HL-60 (cell line): ENCODE data around the gene PCIF1.

Experiments
- DNase-seq, 2 experiments: peaks; one replicate each; pipeline ENCODE4 v3.0.0-alpha.2; 2010 to 2020; ENCODE audit warnings: low read depth in 1 of 2, low spot score in 1 of 2
- H3K27ac ChIP-seq: fragments of 250-450 bp; sonication (Bioruptor Pico); replicated peaks from 2 replicates; pipeline ENCODE4 v1.5.1; 2020; ENCODE audit warnings: mild to moderate bottlenecking, moderate library complexity
- H3K27me3 ChIP-seq: fragments of 250-450 bp; sonication (Bioruptor Pico); 2 replicates; pipeline ENCODE4 v1.5.1; 2021; ENCODE audit warnings: mild to moderate bottlenecking, moderate library complexity; ENCODE audit not compliant: insufficient read depth, poor library complexity, severe bottlenecking
- H3K4me3 ChIP-seq: replicated peaks from 2 replicates; pipeline ENCODE4 v1.5.1; 2011; ENCODE audit warnings: mild to moderate bottlenecking, control low read depth, low read length; ENCODE audit not compliant: insufficient read depth
- GABPA ChIP-seq: IDR thresholded peaks from 2 replicates; pipeline ENCODE4 v1.6.1; 2012; ENCODE audit warnings: low read depth
- POLR2AphosphoS5 ChIP-seq: IDR thresholded peaks from 2 replicates; pipeline ENCODE4 v1.6.1; 2012; ENCODE audit warnings: low read depth
- SPI1 ChIP-seq: IDR thresholded peaks from 2 replicates; pipeline ENCODE4 v1.6.1; 2012; ENCODE audit warnings: low read depth, mild to moderate bottlenecking, borderline replicate concordance
- TF ChIP-seq, protein P1 (sequence below): IDR thresholded peaks from one replicate; pipeline ENCODE4 v1.5.1; 2011; ENCODE audit warnings: low read length, control low read depth, inconsistent platforms; ENCODE audit not compliant: insufficient read depth
- TF ChIP-seq, protein P2 (sequence below): IDR thresholded peaks from 2 replicates; pipeline ENCODE4 v1.6.1; 2012; ENCODE audit warnings: low read depth; ENCODE audit not compliant: insufficient replicate concordance

Gene PCIF1

DNA sequence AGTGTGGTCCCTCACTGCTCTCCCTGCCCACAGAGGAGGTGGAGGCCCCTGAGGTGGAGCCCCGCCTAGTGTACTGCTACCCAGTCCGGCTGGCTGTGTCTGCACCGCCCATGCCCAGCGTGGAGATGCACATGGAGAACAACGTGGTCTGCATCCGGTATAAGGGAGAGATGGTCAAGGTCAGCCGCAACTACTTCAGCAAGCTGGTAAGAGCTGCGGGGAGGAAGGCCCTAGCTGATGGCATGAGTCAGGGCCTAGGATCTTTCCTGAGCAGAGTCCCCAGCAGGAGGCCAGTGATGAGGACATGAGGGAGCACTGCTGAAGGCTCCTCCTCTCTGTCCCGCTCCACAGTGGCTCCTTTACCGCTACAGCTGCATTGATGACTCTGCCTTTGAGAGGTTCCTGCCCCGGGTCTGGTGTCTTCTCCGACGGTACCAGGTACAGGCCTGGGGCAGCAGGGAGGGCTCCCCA lies 11.2 kb downstream of the PCIF1 start:
- TF ChIP-seq, protein P1, sequence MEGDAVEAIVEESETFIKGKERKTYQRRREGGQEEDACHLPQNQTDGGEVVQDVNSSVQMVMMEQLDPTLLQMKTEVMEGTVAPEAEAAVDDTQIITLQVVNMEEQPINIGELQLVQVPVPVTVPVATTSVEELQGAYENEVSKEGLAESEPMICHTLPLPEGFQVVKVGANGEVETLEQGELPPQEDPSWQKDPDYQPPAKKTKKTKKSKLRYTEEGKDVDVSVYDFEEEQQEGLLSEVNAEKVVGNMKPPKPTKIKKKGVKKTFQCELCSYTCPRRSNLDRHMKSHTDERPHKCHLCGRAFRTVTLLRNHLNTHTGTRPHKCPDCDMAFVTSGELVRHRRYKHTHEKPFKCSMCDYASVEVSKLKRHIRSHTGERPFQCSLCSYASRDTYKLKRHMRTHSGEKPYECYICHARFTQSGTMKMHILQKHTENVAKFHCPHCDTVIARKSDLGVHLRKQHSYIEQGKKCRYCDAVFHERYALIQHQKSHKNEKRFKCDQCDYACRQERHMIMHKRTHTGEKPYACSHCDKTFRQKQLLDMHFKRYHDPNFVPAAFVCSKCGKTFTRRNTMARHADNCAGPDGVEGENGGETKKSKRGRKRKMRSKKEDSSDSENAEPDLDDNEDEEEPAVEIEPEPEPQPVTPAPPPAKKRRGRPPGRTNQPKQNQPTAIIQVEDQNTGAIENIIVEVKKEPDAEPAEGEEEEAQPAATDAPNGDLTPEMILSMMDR = no peak
- TF ChIP-seq, protein P2, sequence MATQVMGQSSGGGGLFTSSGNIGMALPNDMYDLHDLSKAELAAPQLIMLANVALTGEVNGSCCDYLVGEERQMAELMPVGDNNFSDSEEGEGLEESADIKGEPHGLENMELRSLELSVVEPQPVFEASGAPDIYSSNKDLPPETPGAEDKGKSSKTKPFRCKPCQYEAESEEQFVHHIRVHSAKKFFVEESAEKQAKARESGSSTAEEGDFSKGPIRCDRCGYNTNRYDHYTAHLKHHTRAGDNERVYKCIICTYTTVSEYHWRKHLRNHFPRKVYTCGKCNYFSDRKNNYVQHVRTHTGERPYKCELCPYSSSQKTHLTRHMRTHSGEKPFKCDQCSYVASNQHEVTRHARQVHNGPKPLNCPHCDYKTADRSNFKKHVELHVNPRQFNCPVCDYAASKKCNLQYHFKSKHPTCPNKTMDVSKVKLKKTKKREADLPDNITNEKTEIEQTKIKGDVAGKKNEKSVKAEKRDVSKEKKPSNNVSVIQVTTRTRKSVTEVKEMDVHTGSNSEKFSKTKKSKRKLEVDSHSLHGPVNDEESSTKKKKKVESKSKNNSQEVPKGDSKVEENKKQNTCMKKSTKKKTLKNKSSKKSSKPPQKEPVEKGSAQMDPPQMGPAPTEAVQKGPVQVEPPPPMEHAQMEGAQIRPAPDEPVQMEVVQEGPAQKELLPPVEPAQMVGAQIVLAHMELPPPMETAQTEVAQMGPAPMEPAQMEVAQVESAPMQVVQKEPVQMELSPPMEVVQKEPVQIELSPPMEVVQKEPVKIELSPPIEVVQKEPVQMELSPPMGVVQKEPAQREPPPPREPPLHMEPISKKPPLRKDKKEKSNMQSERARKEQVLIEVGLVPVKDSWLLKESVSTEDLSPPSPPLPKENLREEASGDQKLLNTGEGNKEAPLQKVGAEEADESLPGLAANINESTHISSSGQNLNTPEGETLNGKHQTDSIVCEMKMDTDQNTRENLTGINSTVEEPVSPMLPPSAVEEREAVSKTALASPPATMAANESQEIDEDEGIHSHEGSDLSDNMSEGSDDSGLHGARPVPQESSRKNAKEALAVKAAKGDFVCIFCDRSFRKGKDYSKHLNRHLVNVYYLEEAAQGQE = no peak
- TF ChIP-seq POLR2AphosphoS5 (no peak), SPI1 (no peak), GABPA (no peak)
- peak overlapping the region; percentile 88 for H3K27ac ChIP-seq
- H3K4me3 ChIP-seq = no peak overlapping the region
- no peaks in the 10 kb centered on the region for H3K27me3 ChIP-seq
- DNase-seq = peak; percentile 50 to 65

DNA sequence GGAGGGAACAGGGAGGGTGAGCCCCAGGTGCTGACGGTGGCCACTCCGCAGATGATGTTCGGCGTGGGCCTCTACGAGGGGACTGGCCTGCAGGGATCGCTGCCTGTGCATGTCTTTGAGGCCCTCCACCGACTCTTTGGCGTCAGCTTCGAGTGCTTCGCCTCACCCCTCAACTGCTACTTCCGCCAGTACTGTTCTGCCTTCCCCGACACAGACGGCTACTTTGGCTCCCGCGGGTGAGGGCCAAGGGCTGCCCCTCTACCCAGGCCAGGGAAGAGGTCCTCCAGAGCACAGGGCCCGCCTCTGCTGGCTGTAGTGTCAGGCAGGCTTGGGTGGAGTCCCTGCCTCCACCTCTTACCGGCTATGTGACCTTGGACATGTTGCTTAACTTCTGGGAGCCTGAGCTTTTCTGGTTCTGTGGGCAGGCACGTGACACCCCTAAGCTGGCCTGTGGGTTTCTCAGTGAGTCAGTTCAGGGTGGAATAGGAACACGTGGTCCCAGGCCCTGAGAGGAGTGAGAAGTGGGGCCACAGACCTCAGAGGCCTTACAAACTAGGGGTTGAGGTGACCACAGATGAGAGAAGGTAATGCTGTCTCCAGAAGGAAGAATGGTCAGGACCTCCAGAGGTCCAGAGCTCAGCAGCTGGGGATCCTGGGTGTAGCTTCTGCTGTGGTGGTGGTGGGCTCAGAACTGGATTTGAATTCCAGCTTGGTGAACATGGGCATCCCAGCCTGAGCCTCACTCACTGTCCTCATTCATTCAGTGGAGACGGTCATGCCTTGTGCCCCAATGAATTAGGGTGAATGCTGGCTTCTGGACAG lies 11.9 kb downstream of the PCIF1 start:
- Histone ChIP-seq H3K27me3 (no peaks in the 10 kb centered on the region), H3K4me3 (no peak overlapping the region), H3K27ac (peak overlapping the region; percentile 88)
- peak; percentile 97 for DNase-seq
- TF ChIP-seq, protein P2 = no peak
- TF ChIP-seq, protein P1 = no peak
- TF ChIP-seq GABPA (0 out of 2 replicates have a peak, but pooled peaks have one; percentile 9), SPI1 (no peak), POLR2AphosphoS5 (peak; percentile 83)

DNA sequence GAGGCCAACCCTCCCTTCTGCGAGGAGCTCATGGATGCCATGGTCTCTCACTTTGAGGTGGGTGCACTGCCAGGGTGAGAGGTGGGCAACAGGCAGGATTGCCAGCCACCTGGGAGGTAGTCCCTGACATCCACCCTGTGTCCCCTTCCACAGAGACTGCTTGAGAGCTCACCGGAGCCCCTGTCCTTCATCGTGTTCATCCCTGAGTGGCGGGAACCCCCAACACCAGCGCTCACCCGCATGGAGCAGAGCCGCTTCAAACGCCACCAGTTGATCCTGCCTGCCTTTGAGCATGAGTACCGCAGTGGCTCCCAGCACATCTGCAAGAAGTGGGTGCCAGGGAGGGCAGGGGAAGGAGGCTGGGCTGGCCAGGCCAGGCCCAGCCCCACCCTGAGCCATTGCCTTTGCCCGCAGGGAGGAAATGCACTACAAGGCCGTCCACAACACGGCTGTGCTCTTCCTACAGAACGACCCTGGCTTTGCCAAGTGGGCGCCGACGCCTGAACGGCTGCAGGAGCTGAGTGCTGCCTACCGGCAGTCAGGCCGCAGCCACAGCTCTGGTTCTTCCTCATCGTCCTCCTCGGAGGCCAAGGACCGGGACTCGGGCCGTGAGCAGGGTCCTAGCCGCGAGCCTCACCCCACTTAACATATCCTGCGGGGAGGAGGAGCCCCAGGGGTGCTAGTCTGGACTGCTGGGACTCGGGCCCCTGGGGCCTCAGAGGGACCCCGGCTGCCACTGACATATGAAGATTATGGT lies 12.8 kb downstream of the PCIF1 start:
- H3K4me3 ChIP-seq = no peak overlapping the region
- TF ChIP-seq, protein P1 = no peak
- TF ChIP-seq, protein P2 = no peak
- TF ChIP-seq GABPA (no peak), POLR2AphosphoS5 (no peak), SPI1 (no peak)
- peak overlapping the region; percentile 88 for H3K27ac ChIP-seq
- no peak for DNase-seq
- no peaks in the 10 kb centered on the region for H3K27me3 ChIP-seq
